LoVo (cell line): ENCODE measurements around the gene CAMK2A.

Source experiments
- DNase-seq: peaks from one replicate; pipeline ENCODE4 v3.0.0-alpha.2; 2016; ENCODE audit warnings: low spot score

Gene CAMK2A

DNA sequence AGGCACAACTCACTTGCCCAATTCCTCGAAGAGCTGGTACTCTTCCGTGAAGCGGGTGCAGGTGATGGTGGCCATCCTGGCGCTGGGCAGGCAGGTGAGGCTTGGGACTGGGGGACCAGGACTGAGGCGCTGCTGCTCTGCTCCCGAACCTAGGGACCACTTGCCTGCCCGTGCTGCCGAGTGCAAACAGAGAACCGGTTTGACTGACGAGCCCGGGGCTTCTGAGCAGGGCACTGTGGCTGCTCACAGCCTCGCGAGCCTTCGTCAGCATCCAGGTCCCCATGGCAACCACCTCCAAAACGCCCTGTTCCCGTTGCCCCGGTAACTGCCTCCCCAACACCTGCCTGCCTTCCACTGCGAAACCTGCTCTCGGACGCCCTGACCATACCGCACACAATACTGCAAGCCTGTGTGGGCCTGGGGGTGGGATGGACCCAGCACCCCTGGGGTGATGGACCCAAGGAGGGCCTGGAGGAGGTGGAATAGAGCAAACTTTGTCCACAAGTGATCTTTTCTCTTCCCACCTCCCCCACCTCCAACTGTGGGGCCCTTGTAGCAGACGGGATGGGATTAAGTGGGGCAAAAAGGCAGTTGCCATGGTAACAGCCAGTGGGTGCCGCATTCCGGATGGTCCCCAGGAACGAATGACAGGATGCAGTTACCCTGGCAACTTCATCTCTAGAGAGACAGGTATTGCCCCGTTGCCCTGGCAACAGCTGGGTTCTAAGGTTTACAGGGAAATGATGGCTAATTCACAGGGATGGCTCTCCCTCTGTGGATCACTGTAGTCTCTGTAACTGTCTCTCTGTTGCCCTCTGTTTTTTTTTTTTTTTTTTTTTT is at the start of gene CAMK2A:
Gene CAMK2A (minus strand): TSS at position 223 of the 840 bp plus-strand sequence. CDS start 148 bp downstream, at position 75.
- no peak for DNase-seq

GRCh38 chr5:150339165-150339564 is 49.6 kb upstream of the CAMK2A start:
- no peak for DNase-seq

DNA sequence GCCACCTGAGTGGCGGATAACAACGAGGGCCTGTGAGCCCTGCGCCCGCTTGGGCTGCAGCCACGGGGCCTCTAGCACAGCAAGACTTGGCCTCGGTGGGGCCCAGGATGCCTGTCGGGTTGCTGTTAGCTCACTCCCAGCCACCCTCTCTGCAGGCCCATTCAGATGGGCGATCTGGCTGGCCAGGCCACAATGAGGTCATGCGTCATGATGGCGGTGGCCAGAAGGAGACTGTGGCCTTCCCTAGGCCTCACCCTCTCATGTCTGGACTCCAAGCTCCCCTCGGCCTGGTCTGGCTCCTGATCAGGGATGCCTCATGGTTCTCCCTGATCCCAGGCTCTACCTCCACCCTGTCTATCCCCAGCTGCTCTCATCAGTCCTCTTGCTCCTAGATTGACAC is 49.0 kb upstream of the CAMK2A start:
- no peak for DNase-seq

- DNase-seq: no peak
Measured at GRCh38 chr5:150335778-150336177, 46.2 kb upstream of the CAMK2A start.

DNA sequence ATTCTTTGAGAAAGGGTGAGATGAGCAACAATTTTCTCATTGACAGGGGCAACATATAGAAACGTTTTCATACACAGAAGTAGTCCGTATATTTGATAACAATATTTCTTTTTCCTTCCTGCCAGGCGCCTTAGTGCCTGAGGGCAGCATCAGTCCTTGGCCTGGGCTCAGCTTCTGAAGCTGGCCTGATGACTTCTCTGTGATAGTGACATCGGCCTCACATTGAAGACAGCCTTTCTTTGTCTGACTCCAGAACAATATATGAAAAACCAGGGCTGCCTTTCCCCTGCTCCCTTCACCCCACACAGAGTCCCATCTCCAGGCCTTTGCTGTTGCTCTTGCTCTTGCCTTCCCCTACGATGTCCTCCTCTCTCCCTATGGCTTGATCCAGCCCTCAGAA is 43.8 kb upstream of the CAMK2A start:
- DNase-seq: no peak

DNA sequence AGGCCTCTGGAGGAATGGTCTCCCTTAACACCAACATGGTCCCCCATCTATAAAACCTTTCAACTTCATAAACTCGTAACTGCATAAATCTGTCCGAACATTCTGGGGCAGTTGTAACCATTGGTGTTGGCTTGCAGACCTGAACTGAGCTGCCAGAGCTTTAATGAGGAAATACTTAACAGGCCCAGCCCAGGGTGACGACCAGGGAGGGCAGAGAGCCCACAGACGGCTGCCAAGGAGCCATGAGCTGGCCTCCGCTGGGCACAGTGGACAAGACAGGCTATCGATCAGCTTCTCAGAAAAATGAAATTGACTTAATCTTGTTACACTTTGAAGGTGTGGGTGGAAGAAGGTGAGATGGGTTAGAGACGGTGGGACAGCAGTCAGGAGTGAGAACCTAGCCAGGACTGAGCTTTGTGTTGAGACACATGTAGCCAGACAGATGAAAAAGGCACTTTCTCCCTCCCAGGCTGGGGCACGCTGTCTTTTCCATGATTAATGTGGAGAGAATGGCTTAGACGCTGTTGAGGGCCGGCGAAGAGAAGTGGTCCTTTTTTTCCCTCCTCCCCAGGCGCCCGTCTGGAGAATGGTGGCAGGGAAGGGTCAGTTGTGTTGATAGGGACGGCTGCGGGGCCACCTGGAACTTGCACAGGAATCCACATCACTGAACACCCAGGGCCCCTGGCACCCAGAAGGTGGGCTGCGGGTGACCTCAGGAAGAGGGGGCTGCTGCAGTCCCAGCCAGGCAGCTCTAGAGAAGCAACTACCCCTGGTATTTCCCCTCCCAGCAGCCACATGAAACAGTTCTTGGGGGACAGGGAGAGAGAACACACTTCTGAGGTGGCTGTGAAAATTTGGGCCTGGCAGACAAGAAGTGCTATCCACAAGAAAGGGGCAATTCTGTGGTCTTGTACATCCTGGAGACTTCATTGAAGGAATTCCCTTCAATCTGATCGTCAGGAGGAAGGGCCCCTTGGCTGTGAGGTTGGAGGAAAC is 40.6 kb upstream of the CAMK2A start:
- no peak for DNase-seq

- no peak for DNase-seq
Measured at GRCh38 chr5:150329038-150329437, 39.5 kb upstream of the CAMK2A start.

DNA sequence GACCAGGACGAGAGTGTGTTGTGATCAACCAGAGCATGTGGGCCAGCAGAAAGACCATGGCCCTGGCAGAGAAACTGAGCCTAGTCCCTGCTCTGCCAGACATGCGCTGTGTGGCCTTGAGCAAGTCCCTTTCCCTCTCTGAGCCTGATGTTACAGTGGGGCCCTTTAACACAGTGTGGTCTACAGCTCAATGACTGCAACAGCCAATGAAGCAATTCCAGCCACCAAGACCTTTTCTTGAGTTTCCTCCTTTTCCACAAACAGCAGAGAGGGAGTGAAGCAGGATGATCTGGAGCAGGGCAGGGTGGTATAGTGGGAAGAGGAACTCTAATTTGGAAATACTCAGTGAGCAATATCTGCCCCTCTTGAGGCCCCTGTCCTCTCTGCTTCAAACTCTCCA is 38.9 kb upstream of the CAMK2A start:
- DNase-seq: no peak

- DNase-seq: no peak
Measured at GRCh38 chr5:150327139-150327538, 37.6 kb upstream of the CAMK2A start.

- no peak for DNase-seq
Measured at GRCh38 chr5:150326707-150327106, 37.1 kb upstream of the CAMK2A start.

DNA sequence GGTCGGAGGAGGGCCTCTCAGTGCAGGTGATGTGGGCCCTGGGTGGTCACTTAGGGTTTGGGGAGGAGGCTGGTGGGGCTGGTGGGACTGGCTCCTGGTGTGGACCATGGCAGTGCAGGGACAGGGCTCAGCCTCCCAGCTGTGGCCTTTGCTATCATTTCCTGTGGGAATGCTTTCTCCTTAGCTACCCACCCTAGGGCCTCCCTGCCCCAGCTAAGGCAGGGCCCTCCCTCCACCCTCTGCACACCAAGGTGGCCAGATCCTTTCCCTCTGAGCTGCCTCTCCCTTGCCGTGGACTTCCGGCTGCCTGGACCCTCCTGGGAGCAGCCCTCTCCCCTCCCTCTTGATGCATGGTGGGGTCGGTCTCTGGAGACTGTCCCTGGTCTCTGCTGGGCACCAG is 35.9 kb upstream of the CAMK2A start:
- DNase-seq: no peak

DNA sequence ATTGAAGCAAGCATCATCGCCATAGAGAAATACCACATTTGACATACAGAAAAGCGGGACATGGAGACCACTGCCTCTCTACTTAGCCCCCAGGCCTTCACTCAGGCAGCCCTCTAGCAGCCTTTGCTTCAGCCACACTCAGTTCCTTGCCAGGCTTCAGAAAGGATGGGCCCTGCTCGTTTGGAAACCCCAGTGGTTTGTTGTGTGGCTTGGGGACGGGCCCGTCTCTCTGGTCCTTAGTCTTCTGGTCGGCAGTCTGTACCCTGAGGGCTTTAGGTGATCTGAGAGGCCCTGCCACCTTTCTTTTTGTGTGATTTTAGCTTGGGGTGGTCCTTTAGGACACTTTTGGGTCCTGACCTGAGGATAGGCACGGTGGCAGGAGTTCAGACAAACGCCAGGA is 34.2 kb upstream of the CAMK2A start:
- no peak for DNase-seq

DNA sequence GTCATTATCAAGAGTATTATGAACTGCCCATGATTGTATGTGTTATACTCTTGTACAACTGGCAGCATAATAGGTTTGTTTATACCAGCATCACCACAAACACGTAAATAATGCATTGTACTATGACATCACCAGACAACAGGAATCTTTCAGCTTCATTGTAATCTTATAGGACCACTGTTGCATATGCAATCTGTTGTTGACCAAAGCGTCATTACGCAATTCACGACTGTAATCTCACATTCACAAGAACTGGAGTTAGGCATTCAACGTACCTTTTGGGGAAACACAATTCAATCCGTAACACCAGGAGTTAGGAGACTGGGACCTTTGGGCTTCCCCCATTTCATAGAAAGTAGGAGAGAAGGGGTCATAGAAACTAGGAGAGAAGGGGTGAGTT is 33.5 kb upstream of the CAMK2A start:
- no peak for DNase-seq

DNA sequence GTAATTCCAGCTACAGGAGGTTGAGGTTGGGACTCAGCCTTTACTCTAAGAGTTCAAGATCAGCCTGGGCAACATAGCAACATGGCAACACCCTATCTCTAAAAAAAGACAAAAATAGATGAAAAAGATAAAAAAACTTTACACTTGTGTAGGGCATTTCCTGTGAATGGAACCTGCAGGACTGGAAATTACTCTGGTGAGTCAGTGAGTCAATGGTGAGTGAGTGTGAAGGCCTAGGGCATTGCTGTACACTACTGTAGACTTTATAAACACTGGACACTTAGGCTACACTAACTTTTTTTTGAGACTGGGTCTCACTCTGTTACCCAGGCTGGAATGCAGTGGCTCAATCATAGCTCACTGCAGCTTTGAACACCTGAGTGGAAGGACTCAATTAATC is 32.6 kb upstream of the CAMK2A start:
- no peak for DNase-seq

- DNase-seq: no peak
Measured at GRCh38 chr5:150321784-150322183, 32.2 kb upstream of the CAMK2A start.

DNA sequence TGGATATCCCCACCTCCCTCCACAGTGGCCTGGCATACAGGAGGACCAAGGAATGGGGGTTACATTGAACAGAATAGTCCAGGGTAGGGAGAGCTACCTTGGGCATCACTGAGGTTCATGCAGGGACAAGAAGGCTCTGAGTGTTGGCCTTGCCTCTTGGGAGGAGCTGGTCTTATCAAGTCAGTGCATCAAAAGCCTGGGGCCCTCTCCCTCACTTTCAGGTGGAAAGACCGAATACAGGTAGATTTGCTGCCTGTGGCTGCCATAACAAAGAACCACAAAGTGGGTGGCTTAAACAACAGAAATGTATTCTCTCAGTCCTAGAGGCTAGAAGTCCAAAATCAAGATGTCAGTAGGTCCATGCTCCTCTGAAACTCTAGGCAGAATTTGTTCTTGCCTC is 31.6 kb upstream of the CAMK2A start:
- no peak for DNase-seq

- peak; percentile 4 for DNase-seq
Measured at GRCh38 chr5:150320044-150320613, 30.6 kb upstream of the CAMK2A start.

DNA sequence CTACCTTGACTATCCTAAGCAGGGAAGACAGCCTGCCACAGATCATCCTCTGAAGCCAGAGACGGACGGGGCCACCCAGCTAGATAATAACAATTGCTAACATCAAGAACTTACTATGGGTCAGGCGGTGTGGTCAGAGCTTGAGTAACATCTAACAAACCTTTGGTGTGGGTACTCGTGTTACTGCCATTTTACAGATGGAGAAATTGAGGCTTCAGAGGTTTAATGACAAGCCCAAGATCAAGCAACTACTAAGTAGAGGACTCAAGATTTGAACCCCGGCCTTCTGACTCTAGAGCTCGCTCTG is 29.9 kb upstream of the CAMK2A start:
- no peak for DNase-seq

DNA sequence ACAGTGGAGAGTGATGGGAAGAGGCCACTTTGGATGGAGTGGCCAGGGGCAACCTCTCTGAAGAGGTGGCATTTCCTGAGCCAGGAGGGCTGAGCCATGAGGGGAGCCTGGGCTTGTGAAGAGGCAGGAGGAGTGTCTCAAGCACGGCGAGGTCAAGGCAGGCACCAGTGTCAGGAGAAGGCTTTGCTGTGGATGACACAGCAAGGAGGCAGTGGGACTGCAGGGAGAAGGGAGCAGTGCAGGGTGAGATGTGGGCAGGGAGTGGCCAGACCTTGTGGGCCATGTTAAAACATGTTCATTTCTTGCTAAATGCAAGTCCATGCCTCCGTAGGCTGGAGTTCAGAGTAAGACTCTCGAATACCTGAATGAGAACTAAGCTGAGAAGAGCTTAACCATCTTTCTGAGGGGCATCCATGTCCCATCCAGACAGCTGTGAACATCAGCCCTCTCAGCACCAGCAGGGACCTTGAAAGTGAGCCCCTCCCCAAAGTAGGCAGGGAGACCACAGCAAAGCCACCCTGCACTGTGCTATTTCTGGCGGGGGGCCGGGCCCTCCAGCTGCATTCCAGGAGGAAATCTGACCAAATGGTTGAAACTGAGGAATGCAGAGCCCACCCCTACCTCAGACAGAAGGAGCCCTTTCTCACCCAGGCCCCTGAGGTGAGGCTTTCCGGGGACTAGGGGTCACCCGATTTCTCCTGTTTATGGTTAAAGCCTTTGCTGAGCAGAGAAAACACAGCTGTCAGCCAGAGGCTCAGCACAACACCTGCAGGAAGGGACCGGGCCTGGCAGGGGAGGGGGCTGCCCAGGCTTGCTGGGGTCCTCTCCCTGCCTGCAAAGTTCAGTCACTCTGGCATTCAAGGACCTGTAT is 29.3 kb upstream of the CAMK2A start:
- DNase-seq: no peak

DNA sequence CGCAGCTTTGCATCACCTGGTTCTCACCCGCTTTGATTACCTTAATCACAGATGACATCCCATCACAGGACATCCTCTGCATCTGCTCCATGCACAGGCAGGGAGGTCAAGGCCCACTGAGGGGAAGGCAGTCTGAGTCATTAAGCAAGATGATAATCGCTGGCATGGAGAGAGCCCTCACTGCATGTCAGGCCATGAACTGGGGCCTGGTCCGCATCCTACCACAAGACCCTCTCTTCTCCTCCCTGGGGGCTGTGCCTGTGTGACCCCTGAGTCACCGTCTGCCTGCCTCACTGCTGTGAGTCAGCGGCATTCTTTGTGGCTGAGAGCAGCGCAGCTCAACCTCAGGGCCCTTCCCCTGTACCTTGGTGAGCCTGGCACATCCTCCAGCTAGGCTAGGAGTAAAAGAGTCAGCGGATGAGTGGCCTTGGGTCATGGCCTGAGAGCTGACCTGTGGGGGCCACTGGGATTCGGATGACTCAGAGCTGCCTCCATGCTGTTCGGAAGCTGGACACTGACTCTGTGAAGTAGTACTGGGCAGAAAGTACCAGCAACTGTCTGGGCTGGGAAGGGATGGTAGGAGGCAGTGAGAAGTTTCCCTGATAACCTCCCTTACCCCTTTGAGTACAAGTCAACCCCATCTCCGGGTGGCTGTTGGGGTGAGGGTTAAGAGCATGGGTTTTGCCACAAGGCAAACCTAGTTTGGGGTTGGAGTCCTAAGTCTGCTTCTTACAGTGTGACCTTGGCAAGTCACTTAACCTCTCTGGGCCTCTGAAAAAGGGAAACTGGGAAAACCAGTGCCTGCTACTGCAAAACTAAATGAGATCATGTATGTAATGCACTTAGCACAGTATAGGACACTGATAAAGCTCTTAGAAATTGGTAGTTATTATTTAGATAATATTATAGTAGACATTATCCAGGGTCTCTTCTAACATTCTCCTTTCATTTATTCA is 27.8 kb upstream of the CAMK2A start:
- DNase-seq: peak; percentile 31

GRCh38 chr5:150316320-150316719 is 26.7 kb upstream of the CAMK2A start:
- DNase-seq: no peak
